ENCODE data around the gene KDM3A. TPM values are rescaled to one million over a fixed set of nuclear protein-coding genes. Genes with fewer than 3 reads are reported as not detected.

The KDM3A gene
- total and polyA plus RNA-seq, 2 of the 8 experiments (the other 6 are each of a cell fraction or from before 2014, with no cell fraction given) = 15.8 to 29.2 TPM

GRCh38 chr2:86533589-86533988, 92.4 kb downstream of the KDM3A start:
- DNase-seq (ENCODE audit: low read depth in 1 of 2, low spot score in 2 of 2) (no peak), FAIRE-seq (no peak)
- H3K4ac ChIP-seq (replicated peaks; ENCODE audit: insufficient read length, low read depth, low read length) = no peak overlapping the region
- H3K56ac ChIP-seq (replicated peaks; ENCODE audit: insufficient read length, low read depth, low read length) = no peak overlapping the region
- H4K8ac ChIP-seq (ENCODE audit: extremely low read depth, insufficient read depth, low read length) = no peak overlapping the region
- H3K27me3 ChIP-seq (replicated peaks in 1 of 4; ENCODE audit: control insufficient read depth in 3 of 4, extremely low read depth in 1 of 4, insufficient read depth in 3 of 4, low read length in 3 of 4) = no peaks in the 10 kb centered on the region
- no peaks in the 10 kb centered on the region for H3K79me1 ChIP-seq (ENCODE audit: low read depth, low read length)
- H2AK5ac ChIP-seq (ENCODE audit: low read depth, low read length) = no peak overlapping the region
- peaks cover 5 to 12% of the 10 kb centered on the region in 2 experiments; a peak in 2 of 4 replicates for H3K9me3 ChIP-seq (ENCODE audit: insufficient read depth in 2 of 2, low read depth in 1 of 2, low read length in 1 of 2)
- H2BK15ac ChIP-seq (ENCODE audit: low read length) = no peak overlapping the region
- no peaks in the 10 kb centered on the region for H4K20me1 ChIP-seq (replicated peaks in 1 of 2; ENCODE audit: control insufficient read depth in 1 of 2, insufficient read depth in 2 of 2, low read length in 2 of 2)
- no peaks in the 10 kb centered on the region for H3K4me1 ChIP-seq (replicated peaks in 1 of 4; ENCODE audit: control insufficient read depth in 3 of 4, insufficient read depth in 4 of 4, low read length in 3 of 4)
- no peak overlapping the region for H3K4me3 ChIP-seq (ENCODE audit: extremely low read depth in 1 of 4, insufficient read depth in 2 of 4, low read depth in 3 of 4, low read length in 4 of 4)
- 98% methylated on average over 3 of the region's 3 CpGs; no CpG with 5 or more reads in 1 of the 2 experiments for WGBS, 2 experiments (ENCODE audit: extremely low coverage in 1 of 2, insufficient coverage in 1 of 2, insufficient read length in 1 of 2, insufficient replicate concordance in 2 of 2, low coverage in 1 of 2, low lambda C conversion rate in 2 of 2, missing lambda C conversion rate in 1 of 2)
- TF ChIP-seq MAFK (IDR thresholded peaks at IDR 0.05; ENCODE audit: low read depth, low read length) = no peak
- no peak for TF ChIP-seq NRF1 (IDR thresholded peaks at IDR 0.05; ENCODE audit: low read depth, low read length)
- no peak for TF ChIP-seq JUN (IDR thresholded peaks at IDR 0.05; ENCODE audit: low read depth, low read length)
- TF ChIP-seq MAX (IDR thresholded peaks at IDR 0.05) = no peak
- H3K23ac ChIP-seq (ENCODE audit: insufficient read length) = no peak overlapping the region
- H2BK12ac ChIP-seq (ENCODE audit: low read depth, low read length) = no peak overlapping the region
- no peak overlapping the region for H3K9ac ChIP-seq (replicated peaks in 1 of 4; ENCODE audit: extremely low read depth in 1 of 4, low read depth in 3 of 4, low read length in 3 of 4)
- no peak overlapping the region for H4K91ac ChIP-seq (replicated peaks; ENCODE audit: insufficient read length, low read length)
- H2BK120ac ChIP-seq (replicated peaks; ENCODE audit: low read depth, low read length) = no peak overlapping the region
- no peak overlapping the region for H2AFZ ChIP-seq (ENCODE audit: low read length)
- H3K23me2 ChIP-seq (ENCODE audit: low read depth, low read length) = no peaks in the 10 kb centered on the region
- H3K27ac ChIP-seq (ENCODE audit: low read depth, low read length) = no peak overlapping the region
- H3K14ac ChIP-seq (ENCODE audit: insufficient read length) = no peak overlapping the region
- ChIA-PET CTCF (ENCODE audit: partially characterized antibody) (no interaction called here), POLR2A (ENCODE audit: partially characterized antibody) (no interaction called here)
- H4K5ac ChIP-seq (ENCODE audit: insufficient read length, low read depth, low read length) = no peak overlapping the region
- H2BK5ac ChIP-seq (ENCODE audit: low read depth, low read length) = no peak overlapping the region
- H3K79me2 ChIP-seq (ENCODE audit: control insufficient read depth in 1 of 2, insufficient read depth in 2 of 2, low read length in 2 of 2) = no peaks in the 10 kb centered on the region
- no peak overlapping the region for H3K18ac ChIP-seq (ENCODE audit: extremely low read depth, low read length)
- H2BK20ac ChIP-seq (ENCODE audit: low read length) = no peak overlapping the region
- H3K4me2 ChIP-seq (ENCODE audit: insufficient read depth in 1 of 2, low read depth in 2 of 2, low read length in 2 of 2) = no peak overlapping the region
- no peaks in the 10 kb centered on the region; a peak in 1 of 8 replicates for H3K36me3 ChIP-seq (ENCODE audit: control insufficient read depth in 2 of 4, insufficient read depth in 4 of 4, low read length in 3 of 4)
